Stimulated activated CD4-positive, alpha-beta T cell treated with anti-CD3 and anti-CD28 coated beads, Interleukin-15, amount 100 ng/mL, for 24 hours (primary cell): ENCODE data around the gene NUPR1.
A peak's percentile ranks its signal among the peaks of the same experiment; 100 is the strongest.
"Not testable (repeated sequence)": the region's sequence is repeated elsewhere in the genome, so short reads cannot be mapped to it uniquely, and the experiment has no call there.

ENCODE experiments used
- DNase-seq: peaks from one replicate; pipeline ENCODE4 v3.0.0-alpha.2; 2020

NUPR1 gene

DNA sequence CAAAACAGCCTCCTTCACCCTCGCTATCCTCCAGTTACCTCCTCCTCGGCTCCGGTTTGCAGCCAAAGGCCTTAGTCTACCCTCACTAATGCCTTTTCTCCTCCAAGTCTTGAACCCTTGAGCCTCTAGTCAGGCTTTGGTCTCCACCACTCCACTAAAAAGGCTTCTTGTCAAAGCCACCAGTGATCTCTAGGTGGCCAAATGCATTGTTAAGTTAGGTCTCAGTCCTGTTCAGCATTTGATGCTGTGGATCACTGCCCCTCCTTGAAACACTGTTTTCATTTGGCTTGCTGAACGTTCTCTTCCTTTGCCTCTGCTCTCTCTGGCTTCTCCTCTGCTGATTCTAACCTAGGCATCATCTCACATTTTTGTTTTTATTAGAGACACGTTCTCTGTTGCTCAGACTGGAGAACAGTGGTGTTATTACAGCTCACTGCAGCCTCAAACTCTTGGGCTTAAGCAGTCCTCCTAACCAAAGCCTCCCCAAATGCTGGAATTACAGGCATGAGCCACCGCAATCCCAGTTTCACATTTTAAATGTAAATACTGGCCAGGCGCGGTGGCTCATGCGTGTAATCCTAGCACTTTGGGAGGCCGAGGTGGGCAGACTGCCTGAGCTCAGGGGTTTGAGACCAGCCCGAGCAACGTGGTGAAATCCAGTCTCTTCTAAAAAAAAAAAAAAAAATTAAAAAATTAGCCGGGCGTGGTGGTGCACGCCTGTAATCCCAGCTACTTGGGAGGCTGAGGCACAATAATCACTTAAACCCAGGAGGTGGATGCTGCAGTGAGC lies 16.1 kb upstream of the NUPR1 start:
- DNase-seq = no peak

GRCh38 chr16:28553776-28554633 lies 15.2 kb upstream of the NUPR1 start, which contains the start of gene SGF29:
Gene SGF29 (plus strand): TSS chr16:28553920. CDS start chr16:28581070, 27,150 bp downstream.
- peak; percentile 93 for DNase-seq

GRCh38 chr16:28549301-28549899 lies 10.6 kb upstream of the NUPR1 start:
- peak; percentile 12 for DNase-seq

DNA sequence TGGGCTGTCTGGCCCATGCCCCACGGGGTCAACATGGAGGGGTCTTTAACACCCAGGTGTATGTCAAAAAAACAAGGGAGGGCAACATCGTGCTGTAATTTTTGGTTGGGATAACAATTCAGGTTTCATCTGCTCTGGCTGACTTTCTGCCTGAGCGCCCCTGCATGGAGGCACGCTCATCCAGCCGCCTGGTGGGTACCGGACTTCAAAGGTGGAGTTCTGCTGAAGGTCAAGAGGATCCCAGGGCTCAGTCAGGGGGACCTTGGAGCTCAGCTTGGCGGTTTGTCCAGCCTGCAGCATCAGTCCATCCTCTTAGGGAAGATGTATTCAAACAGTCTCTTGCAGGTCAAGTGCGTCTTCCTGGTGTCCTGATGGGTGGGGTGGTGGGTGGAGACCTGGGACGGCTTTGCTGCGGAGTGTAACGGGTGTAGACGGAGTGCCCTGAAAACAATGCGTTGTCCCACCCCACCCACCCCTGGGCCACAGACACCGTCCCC lies 9.6 kb upstream of the NUPR1 start:
- DNase-seq = no peak

DNA sequence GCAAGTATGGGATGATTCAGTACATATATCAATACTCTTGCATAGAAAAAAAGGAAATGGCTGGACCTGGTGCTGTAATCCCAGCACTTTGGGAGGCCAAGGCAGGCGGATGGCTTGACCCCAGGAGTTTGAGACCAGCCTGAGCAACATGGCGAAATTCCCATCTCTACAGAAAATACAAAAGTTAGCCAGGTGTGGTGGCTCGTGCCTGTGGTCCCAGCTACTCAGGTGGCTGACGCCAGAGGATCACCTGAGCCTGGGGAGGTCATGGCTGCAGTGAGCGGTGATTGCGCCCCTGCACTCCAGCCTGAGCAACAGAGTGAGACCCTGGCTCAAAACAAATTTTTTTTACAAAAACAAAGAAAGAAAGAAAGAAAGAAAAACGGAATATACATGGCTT lies 7.9 kb upstream of the NUPR1 start:
- no peak for DNase-seq

GRCh38 chr16:28545964-28546363 lies 7.2 kb upstream of the NUPR1 start:
- not testable (repeated sequence) for DNase-seq

DNA sequence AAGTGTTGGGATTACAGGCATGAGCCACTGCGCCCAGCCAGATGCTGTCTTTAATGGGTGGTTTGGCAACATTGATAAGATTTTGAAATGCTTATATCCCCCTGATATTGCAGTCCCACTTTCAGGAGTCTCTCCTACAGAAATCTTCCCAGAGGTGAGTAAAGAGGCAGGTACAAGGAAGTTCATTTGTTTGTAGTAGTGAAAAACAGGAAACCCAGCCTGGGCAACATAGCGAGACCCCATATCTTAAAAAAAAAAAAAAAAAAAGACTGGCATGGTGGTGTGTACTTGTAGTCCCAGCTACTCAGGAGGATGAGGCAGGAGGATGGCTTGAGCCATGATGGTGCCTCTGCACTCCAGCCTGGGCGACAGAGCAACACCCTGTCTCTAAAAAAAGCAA lies 6.2 kb upstream of the NUPR1 start:
- no peak for DNase-seq

GRCh38 chr16:28543072-28543471 lies 4.3 kb upstream of the NUPR1 start:
- DNase-seq = no peak

DNA sequence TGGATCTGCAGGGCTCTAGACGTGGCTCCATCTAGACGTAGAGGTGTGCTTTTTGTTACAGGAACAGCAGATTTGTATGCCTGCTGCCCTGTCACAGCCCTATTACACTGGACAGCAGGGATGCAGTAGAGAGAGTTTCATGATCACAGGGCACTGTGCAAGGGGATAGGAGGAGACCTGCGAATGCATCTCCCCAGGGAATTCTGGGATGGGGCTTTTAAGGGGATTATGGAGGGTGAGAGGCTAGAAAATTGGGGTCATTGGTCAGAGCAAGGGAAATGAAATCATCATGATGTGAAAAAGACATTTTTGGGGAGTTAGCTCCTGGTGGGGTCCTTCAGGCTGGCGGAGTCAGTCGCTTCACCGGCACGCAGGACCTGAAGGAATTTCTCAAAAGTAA lies 3.9 kb upstream of the NUPR1 start:
- no peak for DNase-seq

- no peak for DNase-seq
Measured at GRCh38 chr16:28540346-28540745, 1.6 kb upstream of the NUPR1 start.

GRCh38 chr16:28537964-28538732 lies 626 bp downstream of the NUPR1 start:
- no peak for DNase-seq

DNA sequence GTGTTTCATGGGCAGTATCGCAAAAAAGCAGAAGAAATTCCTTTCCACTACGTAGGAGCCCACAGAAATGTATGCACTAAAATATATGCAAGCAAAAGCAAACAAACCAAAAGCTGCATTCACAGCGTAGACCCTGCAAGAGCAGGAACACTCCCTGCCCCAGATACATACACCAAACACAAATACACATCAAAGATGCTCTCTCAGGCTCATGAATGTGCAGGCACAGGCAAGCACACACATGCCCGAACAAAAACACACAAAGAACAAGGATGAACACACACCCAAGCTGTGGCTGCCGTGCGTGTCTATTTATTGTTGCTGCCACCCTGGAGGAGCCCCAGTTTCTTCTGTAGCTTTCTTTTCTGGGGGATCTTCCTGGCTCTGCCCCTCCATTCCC lies 1.7 kb downstream of the NUPR1 start:
- no peak for DNase-seq

GRCh38 chr16:28534542-28535373 lies 4.0 kb downstream of the NUPR1 start:
- no peak for DNase-seq

GRCh38 chr16:28532940-28533647 lies 5.7 kb downstream of the NUPR1 start:
- no peak for DNase-seq

- DNase-seq = no peak
Measured at GRCh38 chr16:28531777-28532744, 6.7 kb downstream of the NUPR1 start.

GRCh38 chr16:28529124-28529523 lies 9.7 kb downstream of the NUPR1 start:
- no peak for DNase-seq

DNA sequence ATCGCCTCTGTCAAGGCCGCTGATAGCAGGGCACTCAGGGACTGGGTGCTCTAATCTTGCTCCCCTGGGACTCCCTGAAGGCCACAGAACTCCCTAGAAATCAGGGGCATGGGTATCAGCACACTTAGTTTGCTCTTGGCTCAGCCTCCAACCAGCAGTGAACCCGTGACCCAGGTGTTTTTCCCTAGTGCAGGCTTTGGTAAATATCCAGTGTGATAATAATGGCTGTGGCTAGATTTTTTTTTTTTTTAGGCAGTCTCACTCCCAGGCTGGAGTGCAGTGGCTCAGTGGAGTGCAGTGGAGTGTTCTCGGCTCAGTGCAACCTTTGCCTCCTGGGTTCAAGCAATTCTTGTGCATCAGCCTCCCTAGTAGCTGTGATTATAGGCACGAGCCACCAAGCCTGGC lies 10.3 kb downstream of the NUPR1 start:
- no peak for DNase-seq

DNA sequence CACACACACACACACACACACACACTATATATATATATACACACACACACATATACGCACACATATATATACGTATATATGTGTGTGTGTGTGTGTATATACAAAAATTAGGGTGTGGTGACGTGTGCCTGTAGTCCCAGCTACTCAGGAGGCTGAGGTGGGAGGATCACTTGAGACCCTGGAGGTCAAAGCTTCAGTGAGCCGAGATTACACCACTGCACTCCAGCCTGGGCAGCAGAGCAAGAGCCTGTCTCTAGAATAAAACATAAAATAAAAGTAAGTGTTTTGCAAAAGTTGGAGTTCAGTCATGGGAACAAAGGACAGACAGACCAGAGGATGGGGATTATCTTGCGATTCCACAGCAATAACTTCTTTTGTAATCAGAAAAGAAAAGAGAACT lies 10.8 kb downstream of the NUPR1 start:
- DNase-seq = no peak

- DNase-seq = not testable (repeated sequence)
Measured at GRCh38 chr16:28527100-28527785, 11.5 kb downstream of the NUPR1 start.
